ENCODE measurements around the gene CELF1.

CELF1 gene

DNA sequence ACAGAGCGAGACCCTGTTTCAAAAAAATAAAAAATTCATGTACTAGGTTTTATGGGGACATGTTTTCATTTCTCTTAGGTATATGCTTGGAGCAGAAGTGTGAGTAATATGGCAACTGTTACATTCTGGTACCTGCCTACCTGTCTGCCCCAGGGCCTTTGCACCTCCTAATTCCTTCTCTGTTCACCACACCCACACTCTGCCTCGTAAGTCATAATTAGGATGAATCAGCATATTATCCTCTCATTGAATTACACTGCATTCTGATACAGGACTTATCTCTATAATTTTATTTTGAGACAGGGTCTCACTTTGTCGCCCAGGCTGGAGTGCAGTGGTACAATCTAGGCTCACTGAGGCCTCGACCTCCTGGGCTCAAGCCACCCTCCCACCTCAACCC lies 100.9 kb downstream of the CELF1 start:
- DNase-seq (ENCODE audit: low read depth) = no peak
- no peak for TF ChIP-seq CTCF (IDR thresholded peaks at IDR 0.05; ENCODE audit: low read depth, low read length, missing control alignments)
- H3K4me3 ChIP-seq (ENCODE audit: low read depth, low read length) = no peak overlapping the region
- in situ Hi-C loops (cut with HindIII; ENCODE audit: low sequenced_read_pairs) = no loop called here

DNA sequence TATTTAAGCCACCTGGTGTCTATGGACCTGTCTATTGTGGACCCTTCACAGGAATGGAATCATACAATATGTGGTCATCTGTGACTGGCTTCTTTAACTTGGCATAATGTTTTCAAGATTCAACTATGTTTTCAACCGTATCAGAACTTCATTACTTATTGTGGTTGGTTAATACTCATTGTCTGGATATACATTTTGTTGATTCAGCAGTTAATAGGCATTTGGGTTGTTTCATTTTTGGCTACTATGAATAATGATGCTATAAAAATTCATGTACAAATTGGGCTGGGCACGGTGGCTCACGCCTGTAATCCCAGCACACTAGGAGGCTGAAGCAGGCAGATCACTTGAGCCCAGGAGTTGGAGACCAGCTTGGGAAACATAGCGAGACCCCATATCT lies 101.5 kb downstream of the CELF1 start:
- no peak for TF ChIP-seq CTCF (IDR thresholded peaks at IDR 0.05; ENCODE audit: low read depth, low read length, missing control alignments)
- H3K4me3 ChIP-seq (ENCODE audit: low read depth, low read length) = no peak overlapping the region
- in situ Hi-C loops (cut with HindIII; ENCODE audit: low sequenced_read_pairs) = no loop called here
- no peak for DNase-seq (ENCODE audit: low read depth)

GRCh38 chr11:47449541-47449940 lies 103.4 kb downstream of the CELF1 start:
- H3K4me3 ChIP-seq (ENCODE audit: low read depth, low read length) = no peak overlapping the region
- no peak for DNase-seq (ENCODE audit: low read depth)
- in situ Hi-C loops (cut with HindIII; ENCODE audit: low sequenced_read_pairs) = no loop called here
- TF ChIP-seq CTCF (IDR thresholded peaks at IDR 0.05; ENCODE audit: low read depth, low read length, missing control alignments) = no peak

DNA sequence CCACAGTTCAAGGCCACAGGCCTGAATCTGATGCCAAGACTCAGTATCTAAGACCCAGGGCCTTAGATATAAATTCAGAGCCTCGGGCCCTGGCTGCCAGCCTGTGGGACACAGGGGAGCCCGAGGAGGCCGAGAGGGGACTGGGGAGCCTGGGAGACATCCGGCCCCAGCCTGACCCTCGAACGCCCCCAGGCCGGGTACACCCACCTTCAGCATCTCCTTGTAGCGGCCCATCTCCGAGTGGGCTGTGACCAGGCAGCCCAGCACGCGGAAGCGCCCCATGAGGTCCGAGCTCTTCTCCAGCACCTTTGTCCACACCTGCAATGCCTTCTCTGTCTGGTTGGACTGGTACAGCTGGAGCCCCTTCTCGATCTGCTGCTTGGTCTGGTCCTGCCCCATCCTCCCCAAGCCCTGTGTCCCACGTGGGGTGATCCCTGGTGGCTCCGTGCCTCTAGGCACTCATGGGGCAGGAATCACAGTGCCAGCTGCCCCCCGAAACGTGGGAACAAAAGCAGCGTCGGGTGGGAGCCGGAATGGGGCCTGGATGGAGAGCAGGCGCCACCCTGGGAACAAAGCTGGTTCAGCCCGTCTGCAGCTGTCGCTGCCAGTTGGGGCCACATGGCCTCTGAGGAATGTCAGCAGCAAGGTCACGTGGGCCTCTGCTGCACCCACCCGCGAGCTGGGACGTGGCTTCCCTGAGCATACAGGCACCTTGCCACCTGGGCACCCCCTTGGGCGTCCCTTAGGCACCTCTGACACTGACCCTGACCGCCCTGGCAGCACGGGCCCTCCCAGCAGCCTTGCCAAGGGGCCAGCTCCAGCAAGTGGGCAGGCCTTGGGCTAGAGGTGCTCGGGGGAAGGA lies 104.1 kb downstream of the CELF1 start, which contains the start of gene RAPSN:
Gene RAPSN (minus strand): TSS at position 571 of the 862 bp plus-strand sequence. CDS start 172 bp downstream, at position 399.
- in situ Hi-C loops (cut with HindIII; ENCODE audit: low sequenced_read_pairs) = no loop called here
- TF ChIP-seq CTCF (IDR thresholded peaks at IDR 0.05; ENCODE audit: low read depth, low read length, missing control alignments) = no peak
- DNase-seq (ENCODE audit: low read depth) = no peak
- no peak within 1 kb of the TSS for H3K4me3 ChIP-seq (ENCODE audit: low read depth, low read length)

DNA sequence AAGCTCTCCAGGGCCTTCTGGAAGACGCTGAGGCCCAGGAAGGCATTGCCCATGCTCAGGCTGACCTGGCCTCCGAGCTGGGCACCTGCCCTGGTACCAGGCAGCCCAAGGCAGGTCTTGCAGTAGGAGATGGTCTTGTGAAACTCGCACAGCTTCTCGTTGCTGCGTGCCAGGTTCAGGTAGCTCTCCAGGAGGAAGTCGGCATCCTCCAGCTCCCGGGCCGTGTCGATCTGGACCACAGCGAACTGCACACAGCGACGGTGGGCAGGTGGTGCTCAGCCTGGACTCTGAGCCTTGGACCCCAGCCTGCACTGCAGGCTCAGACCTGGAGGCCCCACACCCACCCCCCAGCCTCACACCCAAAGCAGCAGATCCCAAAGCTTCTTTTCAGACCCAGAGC lies 105.0 kb downstream of the CELF1 start:
- in situ Hi-C loops (cut with HindIII; ENCODE audit: low sequenced_read_pairs) = no loop called here
- DNase-seq (ENCODE audit: low read depth) = no peak
- TF ChIP-seq CTCF (IDR thresholded peaks at IDR 0.05; ENCODE audit: low read depth, low read length, missing control alignments) = no peak
- H3K4me3 ChIP-seq (ENCODE audit: low read depth, low read length) = no peak overlapping the region

GRCh38 chr11:47446833-47447232 lies 106.1 kb downstream of the CELF1 start:
- in situ Hi-C loops (cut with HindIII; ENCODE audit: low sequenced_read_pairs) = no loop called here
- TF ChIP-seq CTCF (IDR thresholded peaks at IDR 0.05; ENCODE audit: low read depth, low read length, missing control alignments) = no peak
- H3K4me3 ChIP-seq (ENCODE audit: low read depth, low read length) = no peak overlapping the region

More at GRCh38 chr11:47446833-47447232, 106.1 kb downstream of the CELF1 start:
- DNase-seq (ENCODE audit: low read depth) = no peak

All from astrocyte of the cerebellum (primary cell).